Amniotic epithelial cell (primary cell): ENCODE results near the gene AGA.

ENCODE experiments used
- DNase-seq: peaks from one replicate; pipeline ENCODE4 v3.0.0-alpha.2; 2010; ENCODE audit warnings: low read depth

AGA gene

DNA sequence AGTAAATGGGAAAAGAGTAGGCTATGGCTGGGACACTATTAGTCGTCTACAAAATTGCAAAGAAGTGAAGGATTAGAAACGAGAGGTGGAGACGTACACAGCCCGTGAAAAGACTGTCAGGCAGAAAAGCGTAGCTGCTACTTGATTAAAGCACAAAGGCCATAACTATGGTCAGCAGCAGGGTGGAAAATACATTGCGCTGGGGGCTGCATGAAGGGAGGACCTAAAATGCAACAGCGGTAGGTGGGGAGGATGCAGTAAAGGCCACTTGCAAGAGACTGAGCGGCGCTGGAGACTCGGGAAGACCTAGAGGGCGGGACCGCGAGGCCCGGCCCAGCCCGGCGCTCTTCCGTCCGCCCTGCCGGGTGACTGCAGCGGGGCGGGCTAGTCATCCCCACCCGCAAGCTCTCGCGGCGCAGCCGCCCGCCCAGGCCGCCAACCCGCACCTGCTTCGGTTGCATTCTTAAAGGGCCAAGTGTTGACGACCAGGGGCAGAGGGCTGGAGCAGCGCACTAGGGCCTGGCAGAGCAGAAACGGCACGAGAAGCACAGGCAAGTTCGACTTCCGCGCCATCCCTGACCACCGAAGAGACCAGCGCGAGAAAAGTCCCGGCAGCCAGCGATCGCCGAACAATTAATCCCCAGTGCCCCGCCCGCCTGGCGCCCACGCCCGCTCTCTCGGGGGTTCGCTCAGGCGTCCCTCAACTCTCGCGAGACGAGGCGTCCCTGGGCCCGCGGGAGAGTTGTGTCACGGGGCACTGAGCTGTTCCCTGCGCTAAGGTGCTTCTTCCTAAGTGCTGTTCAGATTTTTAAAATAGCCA, at the start of gene AGA:
Gene AGA, minus strand, starts transcription at position 635 of the 820 bp plus-strand sequence. Its CDS starts 62 bp downstream, at position 573.
- DNase-seq = peak; percentile 92

DNA sequence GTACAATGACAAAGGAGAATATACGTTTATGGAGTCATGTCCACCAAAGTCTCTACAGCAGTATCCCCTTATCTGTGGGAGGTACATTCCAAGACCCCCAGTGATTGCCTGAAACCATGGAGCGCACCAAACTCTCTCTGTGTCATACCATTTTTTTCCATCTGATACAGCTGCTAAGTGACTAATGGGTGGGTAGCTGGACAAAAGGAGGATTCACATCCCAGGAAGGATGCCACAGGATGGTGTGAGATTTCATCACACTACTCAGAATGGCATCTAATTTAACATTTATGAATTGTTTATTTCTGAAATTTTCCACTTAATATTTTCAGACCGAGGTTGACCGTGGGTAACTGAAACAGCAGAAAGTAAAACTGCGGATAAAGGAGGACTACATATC, 49.8 kb upstream of the AGA start:
- DNase-seq = no peak

DNA sequence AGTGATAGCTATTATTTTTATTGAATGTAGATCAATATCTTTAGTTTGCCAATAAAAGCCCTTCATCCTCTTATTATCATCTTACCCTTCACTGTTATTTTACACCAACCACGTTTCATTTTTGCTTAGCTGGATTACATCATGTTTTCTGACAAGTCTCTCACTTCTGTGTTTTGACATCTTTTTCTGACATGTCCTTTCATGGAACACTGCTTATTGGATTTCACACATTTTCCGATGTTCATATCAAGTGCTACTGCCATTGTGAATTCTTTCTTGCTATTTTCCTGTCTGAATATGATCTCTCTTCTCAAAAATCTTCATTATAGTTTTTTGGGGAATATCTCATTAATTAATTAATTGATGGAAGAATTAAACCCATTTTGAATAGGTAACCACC, 48.5 kb upstream of the AGA start:
- DNase-seq = no peak

DNA sequence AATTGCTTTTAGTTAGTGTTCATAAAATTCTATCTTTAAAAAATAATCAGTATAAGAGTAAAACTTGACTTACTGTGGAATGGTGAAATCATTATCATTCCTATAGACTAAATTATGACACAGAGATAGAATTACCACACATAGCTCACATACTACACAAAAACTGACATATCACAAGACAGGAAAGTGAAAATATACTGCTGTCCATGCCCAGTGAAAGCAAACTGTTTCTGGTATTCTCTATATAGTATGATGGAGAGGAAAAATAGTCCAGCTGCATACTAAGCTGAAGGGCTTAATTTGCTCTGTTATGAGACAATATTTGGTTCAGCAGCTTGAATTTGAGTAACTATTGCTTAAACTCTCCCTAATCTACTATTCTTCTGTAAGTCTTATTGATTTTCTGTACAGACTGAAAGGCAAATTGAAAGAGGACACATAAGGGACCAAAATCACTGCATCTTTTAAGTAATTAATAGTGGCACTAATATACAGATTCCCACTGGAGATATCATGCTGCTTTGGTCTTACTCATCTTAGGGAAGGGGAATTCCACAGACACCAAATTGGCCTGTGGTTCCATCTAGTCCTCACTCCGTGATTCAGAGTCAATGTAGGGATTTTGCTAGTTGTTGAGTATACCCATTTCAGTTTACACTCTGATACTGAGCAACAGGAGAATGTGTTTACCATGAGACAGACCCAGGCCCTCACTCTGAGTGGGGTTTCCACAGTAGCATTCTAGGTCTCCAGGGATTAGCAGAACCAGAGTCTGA, 47.4 kb upstream of the AGA start:
- peak; percentile 61 for DNase-seq

DNA sequence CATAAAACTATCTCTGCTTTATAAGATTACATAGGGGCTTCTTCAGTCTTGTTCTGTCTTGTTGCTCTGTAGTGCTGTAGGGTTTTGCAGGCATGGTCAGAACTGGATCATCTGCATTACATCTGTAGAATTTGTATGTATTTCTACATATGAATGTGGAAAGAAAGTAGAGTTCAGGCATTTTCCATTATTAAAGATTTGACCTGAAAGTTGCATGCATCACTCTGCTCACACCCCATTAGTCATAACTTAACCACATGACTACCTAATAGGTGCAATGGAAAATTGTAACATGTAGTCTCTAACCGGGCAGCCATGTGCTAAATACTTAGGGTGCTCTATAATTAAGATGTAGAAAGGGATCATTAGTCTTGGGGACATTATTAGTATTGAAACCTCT, 45.7 kb upstream of the AGA start:
- no peak for DNase-seq

DNA sequence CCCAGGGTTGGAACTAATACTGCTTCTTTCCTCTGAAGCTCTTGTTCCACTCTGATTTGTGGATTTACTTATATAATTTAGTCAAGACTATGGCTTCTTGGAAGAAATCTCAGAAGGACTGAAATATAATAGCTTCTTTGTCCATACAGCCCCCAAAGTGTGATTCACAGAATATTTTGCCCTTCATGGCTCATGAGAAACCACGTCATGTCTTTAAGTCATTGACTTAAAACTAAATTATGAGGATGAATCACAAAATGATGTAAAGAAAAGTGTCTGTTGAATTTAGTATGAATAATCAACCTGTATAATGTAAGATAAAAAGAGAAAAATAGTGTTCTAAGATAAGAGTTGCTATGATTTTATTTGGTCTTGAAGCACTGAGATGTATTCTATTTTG, 43.3 kb upstream of the AGA start:
- DNase-seq = peak; percentile 80

DNA sequence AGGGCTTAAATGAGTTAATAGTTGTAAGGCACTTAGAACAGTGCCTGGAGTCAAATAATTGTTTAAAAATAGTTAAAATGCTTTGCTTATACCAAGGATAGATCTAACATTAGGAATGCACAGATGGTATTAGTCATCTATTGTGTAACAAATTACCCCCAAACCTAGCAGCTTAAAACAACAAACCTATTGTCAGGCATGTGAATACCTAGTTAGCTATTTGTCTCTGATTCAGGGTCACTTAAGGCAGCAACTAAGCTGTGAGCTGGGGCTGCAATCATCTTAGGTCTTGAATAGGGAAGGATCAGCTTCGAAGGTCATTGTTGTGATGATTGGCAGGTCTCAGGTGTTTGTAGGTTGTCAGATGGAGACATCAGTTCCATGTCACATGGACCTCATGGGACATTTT, 42.4 kb upstream of the AGA start:
- DNase-seq = peak; percentile 90

DNA sequence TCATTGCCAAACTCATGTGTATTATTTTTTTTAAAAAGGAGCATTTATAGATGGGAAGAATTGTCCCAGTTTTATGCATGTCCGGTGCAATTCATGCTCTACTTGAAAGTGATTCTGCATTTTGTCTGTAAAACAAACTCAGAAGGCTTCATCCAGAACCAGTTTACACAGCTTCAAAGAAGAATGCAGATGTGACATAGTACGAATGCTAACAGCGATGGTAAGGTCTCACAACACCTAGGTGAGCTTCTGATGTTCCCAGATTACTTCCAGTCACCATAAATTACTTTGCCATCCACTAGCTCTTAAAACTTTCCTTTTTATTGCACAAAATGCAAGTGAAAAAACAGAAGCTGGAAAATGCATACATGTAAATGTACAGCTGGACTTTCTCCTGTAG, 41.5 kb upstream of the AGA start:
- no peak for DNase-seq

DNA sequence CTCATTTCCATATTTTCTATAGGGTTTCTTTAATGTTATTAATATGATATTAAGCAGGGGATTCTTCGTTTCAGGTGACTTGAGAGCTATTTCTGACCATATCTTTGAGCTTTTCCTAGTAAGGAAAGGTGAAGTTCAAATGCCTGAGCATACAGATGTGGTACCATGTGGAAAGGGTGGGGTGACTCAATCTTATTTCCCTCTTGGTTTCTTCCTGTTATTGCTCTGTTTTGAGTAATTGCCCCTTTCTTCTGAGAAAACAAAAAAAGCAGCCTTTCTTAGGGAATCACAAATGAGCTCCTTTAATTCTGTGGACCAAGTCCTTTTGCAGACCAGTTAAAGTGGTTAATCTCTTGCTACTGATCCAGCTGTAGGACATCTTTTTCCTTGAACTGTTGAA, 41.0 kb upstream of the AGA start:
- peak; percentile 49 for DNase-seq

DNA sequence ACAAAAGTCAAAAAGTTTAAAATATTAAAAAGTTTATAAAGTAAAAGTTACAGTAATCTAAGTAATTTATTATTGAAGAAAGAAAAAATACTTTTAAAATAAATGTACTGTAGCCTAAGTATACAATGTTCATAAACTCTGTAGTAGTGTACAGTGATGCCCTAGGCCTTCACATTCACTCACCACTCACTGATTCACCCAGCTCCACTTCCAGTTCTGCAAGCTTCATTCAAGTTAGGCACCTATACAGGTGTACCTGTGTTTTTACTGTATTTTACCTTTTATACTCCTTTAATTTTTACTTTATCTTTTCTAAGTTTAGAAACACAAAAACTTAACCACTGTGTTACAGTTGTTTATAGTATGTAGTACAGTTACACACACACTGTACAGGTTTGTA, 40.1 kb upstream of the AGA start:
- no peak for DNase-seq

DNA sequence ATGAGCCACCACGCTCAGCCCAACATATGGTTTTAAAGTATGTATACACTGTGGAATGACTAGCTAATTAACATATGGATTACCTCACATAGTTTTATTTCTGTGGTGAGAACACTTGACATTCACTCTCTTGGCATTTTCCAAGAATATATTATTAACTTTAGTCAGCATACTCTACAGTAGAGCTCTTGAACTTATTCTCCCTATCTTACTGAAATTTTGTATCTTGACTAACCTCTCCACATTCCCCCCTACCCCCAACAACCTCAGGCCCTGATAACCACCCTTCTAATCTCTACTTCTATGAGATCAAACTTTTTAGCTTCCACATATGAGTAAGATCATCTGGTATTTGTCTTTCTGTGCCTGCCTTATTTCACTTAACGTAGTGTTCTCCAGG, 38.6 kb upstream of the AGA start:
- DNase-seq = peak; percentile 98

DNA sequence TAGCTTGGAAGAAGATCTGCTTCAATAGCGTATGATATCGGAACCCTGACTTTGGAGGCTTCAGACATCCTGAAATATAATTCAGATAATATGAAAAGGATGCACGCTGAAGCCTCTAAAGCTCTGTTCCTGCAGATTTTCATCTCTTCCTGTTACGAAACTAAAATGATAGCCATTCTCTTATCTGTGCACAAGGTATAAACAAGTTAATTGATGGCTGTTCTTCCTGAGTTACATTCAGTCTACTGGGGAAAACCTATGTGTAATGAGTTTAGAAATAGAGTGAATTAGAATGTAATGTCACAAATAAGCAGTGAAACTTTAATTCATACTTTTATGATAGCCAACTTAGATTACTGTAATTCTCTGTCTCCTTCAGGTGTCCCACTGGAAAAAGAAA, 36.8 kb upstream of the AGA start:
- peak; percentile 84 for DNase-seq

DNA sequence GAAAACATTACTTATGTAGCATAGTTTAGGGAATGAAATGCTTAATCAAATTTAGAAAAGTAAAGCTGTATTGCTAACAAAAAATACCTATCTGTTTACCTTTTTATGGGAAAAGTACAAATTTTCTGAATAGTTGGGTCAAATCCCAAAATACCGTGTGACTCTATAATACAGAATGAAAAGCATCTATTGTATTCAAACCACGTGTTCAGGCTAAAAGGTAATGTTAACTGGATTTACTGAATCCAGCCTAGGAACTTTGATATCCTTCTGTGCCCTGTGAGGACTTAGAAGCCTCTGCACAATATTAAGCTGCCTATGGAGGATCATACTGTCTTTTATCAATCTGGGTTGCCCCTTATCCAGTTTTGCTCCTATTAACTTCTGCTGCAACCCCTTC, 36.3 kb upstream of the AGA start:
- no peak for DNase-seq

DNA sequence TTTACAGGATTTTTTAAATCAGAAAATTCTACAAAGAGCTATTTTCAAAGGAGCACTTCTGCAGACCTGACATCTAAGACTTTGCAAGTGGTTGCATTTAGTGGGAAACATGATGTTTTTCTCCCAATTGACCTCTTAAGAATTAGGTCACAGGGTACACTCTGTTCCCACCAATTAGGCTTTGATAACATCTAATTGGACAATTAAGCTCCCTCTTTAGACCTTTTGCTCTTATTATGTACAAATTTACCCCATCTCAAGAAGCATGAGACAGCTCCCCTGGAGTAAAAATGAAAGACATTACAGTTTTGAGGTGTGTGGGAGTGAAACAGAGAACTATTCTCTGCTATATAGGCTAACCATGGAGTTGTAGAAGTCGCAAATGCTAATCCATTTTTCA, 31.8 kb upstream of the AGA start:
- DNase-seq = no peak

DNA sequence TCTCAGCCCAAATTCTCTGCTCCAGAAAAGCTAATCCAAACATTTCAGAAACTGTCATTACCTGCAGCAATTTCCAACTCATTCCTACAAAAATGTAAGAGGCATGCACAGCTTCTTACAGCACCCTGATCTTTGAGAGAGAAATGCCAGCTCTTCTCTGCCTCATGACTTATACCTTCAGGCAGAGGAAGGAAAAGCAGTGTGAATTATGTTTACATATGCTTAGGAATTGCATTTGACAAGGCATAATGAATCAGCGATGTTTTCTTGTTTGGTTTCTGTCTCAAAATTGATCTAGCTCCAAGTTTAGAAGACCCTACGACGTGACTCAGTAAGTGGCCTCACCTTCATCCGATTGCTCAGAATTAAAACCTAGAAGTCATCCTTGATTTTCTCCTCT, 21.8 kb upstream of the AGA start:
- peak; percentile 36 for DNase-seq

DNA sequence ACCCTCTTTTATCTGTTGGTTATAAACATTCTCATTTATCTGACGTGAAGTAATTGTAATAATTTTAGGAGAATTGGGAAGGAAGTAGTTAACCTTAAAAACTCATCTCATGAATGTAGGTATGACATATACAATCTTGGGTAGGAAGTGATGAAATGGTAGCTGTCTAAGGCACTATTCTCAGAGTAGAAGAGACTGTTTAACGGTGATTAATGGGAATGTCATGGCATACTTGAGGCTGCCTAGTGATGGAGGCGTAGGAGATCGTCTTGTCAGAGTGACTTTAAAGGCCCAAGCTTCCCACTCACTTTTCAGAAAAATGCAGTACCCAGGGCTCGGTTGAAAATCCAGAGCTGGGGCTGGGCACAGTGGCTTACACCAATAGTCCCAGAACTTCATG, 19.4 kb upstream of the AGA start:
- DNase-seq = peak; percentile 52

DNA sequence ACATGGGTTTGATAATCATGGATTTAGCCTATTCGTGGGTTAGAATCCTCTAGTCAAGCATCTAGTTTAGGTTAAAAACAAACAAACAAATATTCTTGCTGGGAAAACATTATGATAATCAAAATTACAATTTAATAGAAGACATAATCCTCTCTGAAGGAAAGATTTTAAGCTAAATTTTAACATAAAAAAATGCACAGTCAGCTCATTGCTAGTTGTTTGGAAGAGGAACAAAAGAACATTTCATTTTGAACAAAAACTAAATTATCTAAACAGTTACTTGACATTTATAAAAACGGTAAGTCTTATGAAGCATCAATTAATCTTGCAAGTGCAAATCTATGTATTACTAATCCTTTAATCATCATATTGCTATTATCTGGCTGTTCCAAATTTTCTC, 18.2 kb upstream of the AGA start:
- DNase-seq = no peak

DNA sequence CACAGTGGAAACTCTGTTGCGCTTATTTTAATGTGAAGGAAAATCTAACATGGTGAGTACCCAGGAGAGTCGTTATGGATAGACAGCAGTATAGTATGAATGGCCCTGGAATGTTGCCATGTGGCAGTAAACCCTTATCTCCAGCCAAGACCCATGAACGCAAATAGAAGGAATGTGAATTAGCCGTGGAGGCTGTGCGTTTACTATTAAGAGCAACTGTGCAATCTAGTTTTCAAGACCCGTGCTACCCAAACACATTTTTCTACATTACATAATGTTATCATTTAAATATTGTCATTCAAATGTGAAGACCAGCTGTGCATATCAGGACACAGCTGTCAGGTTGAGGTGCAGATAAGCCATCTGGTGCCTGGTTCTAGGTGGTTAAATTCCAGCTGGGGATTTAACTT, 13.3 kb upstream of the AGA start:
- peak; percentile 78 for DNase-seq

DNA sequence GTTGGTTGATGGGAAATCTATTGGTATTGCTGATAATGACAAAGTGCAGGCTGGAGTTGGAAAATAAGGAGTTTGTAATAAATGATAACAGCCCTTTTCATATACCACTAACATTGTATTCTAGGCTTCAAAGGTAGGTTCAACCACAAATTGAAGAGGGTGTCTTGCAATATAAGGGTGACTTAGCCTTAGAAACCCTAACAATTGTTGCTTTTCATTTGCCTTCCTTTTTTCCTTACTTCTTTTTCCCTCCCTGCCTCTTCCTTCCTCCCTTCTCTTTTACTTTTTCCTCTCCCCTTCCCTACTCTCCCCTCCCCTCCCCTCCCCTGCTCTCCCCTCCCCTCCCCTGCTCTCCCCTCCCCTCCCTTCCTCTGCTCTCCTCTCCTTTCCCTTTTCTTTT, 10.9 kb upstream of the AGA start:
- no peak for DNase-seq

DNA sequence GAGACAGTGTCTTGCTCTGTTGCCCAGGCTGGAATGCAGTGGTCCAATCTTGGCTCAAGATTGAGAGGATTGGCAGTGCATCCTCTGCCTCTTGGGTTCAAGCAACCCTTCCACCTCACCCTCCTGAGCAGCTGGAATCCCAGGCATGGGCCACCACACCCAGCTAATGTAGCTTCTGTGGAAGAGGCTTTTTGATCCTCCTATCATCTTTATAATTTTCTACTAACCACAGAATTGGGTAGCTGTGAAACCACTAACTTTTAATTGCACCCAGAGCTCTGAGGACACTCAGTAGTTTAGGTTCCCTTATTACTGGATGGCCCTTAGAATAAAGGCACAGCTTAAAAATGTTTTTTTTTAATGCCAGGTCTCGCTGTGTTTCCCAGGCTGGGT, 8.9 kb upstream of the AGA start:
- no peak for DNase-seq

DNA sequence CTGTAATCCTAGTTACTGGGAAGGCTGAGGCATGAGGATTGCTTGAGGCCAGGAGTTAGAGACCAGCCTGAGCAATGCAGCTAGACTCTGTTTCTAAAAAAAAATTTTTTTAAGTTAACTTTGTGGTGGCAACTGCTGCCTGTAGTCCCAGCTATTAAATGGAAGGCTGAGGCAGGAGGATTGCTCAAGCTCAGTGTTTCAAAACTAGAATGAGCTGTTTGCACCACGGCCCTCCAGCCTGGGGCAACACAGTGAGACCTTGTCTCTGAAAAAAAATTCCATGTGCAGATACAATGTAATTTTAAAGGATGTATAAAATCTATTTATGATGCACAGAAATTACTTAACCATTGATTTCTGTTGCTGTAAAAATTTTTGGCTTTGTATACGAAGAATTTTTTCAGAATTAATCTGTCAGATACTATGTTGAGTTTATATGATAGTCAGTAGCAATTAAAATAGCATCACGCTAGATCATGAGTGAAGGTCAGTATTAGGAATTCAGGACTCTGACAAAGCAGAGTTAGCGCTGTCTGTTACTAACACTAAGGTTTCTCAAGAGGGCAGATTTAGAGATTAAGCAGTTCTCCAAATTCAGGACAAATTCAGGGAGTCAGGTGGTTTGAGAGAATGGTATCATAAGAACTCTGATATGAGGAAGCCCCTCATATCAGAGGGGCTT, 8.3 kb upstream of the AGA start:
- peak; percentile 77 for DNase-seq

DNA sequence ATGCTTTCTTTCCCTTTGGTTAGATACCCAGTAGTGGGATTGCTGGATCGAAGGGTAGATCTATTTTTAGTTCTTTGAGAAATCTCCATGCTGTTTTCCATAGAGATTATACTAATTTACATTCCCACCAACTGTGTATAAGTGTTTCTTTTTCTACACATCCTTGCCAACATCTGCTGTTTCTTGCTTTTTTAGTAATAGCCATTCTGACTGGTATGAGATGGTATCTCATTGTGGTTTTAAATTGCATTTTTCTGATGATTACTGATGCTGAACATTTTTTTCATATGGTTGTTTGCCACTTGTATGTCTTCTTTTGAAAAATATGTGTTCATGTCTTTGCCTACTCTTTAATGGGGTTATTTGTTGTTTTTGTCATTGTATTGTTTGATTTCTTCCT, 6.6 kb upstream of the AGA start:
- peak; percentile 87 for DNase-seq

DNA sequence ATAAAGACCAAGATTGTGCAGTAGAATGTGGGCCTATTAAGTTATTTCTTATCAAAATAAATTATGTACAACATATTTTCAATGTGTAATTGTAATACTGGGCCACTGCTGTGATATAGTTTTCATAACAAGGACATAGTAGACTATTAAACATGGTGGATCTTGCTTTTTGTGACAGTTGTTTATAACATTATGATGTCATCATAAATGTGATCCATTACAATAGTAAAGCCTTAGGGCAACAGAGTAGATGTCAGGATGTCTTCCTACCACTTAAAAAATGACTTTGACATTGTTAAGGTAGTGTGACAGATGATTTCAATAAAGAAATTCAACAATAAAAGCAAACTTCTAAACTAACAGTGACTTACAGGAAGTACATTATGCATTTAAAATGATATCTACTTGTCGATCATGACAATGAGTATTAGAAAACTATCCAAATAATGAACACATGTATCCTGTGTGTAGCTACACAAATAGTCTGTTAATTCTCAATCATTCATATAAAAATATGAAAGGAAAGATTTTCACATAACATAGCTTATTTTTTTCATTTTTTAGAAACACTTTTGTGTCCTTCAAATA, 5.3 kb upstream of the AGA start:
- DNase-seq = no peak
